ENCODE data around the gene SNF8.
A peak's percentile ranks its signal among the peaks of the same experiment; 100 is the strongest.

GRCh38 chr17:48928876-48929811, 15.5 kb downstream of the SNF8 start:
- no peak for TF ChIP-seq CTCF (IDR thresholded peaks at IDR 0.05; ENCODE audit: extremely low read depth in 1 of 2, insufficient read depth in 1 of 2, low read depth in 1 of 2, low read length in 2 of 2)
- TF ChIP-seq EZH2 (IDR thresholded peaks at IDR 0.05; ENCODE audit: borderline replicate concordance, low read depth, low read length, severe bottlenecking): no peak
- TF ChIP-seq MYC (IDR thresholded peaks at IDR 0.05; ENCODE audit: low read depth, low read length): no peak
- TF ChIP-seq POLR2A (IDR thresholded peaks at IDR 0.05; ENCODE audit: low read depth, low read length): peak; percentile 36
- TF ChIP-seq POLR2AphosphoS5 (IDR thresholded peaks at IDR 0.05; ENCODE audit: insufficient read depth, low read depth, low read length): peak; percentile 31
- TF ChIP-seq MAX (IDR thresholded peaks at IDR 0.05; ENCODE audit: insufficient read depth, insufficient read length): no peak
